Measurements from ENCODE around the gene OR2V1.
"Not testable (repeated sequence)": the region's sequence is repeated elsewhere in the genome, so short reads cannot be mapped to it uniquely, and the experiment has no call there.

The OR2V1 gene, protein sequence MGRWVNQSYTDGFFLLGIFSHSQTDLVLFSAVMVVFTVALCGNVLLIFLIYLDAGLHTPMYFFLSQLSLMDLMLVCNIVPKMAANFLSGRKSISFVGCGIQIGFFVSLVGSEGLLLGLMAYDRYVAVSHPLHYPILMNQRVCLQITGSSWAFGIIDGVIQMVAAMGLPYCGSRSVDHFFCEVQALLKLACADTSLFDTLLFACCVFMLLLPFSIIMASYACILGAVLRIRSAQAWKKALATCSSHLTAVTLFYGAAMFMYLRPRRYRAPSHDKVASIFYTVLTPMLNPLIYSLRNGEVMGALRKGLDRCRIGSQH

DNA sequence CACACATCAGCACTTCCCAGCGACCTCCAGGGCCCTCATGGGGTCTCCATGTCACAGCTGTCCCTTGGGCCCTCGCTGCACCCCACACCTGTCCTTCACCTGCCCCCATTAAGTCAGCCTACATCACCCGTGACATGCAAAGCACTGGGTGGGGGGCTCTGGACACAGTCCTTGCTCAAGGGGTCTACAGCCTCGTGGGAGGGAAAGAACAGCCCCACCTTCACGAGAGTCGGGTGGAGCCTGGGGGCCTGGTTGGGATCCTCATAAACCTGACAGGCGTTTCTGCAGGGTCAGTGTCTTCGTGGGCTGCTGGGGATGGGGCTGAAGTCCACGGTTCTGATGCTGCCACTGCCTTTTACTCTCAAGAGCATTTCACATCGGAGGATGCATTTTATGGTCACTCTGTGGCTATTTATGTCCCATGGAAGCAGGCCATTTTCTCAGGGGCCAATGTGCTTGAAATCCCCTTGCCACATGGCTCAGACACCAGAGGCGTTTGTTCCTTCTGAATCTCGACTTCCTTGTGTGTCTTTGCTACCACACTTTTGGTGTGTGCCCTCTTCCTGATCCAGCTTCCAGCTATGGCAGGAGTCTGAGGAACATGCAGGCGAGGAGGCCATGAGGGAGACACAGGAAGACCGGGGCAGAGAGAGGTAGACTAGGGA lies at the start of gene OR2V1:
Gene OR2V1, minus strand, starts transcription at position 338 of the 665 bp plus-strand sequence. CDS start 5,865 bp downstream, outside the sequence.
- DNase-seq (ENCODE audit: low read depth, low spot score), result no peak
- TF ChIP-seq EZH2 (IDR thresholded peaks at IDR 0.05) (no peak), POLR2AphosphoS5 (IDR thresholded peaks at IDR 0.05; ENCODE audit: borderline replicate concordance, low read depth, low read length) (no peak), FOXP2 (optimal IDR thresholded peaks at IDR 0.05; ENCODE audit: control extremely low read depth, extremely low read length, insufficient read depth) (no peak)
- H3K36me3 ChIP-seq (ENCODE audit: insufficient read depth, low read length), result no peaks in the 10 kb centered on the region
- no peak within 1 kb of the TSS for H3K27ac ChIP-seq
- no peak within 1 kb of the TSS for H3K9ac ChIP-seq (ENCODE audit: insufficient read length)
- H3K9me3 ChIP-seq (ENCODE audit: low read depth, low read length), result no peaks in the 10 kb centered on the region
- H3K4me3 ChIP-seq, result no peak within 1 kb of the TSS

DNA sequence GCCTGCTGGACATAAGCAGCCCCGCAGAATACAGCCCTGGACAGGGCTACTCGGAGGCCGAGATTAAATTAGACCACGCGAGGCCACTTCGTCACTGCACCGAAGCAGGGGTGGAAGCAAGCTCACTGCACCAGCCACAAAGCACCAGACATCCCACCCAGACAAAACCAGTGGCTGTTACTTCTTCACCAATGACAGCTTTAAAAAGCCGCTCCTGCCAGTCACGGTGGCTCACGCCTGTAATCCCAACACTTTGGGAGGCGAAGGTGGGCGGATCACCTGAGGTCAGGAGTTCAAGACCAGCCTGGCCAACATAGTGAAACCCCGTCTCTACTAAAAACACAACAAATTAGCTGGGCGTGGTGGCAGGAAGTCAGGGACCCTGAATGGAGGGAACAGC lies 46.6 kb upstream of the OR2V1 start:
- H3K27ac ChIP-seq; H3K4me3 ChIP-seq; H3K9me3 ChIP-seq (ENCODE audit: low read depth, low read length); DNase-seq (ENCODE audit: low read depth, low spot score); H3K36me3 ChIP-seq (ENCODE audit: insufficient read depth, low read length); H3K9ac ChIP-seq (ENCODE audit: insufficient read length): not testable (repeated sequence)

DNA sequence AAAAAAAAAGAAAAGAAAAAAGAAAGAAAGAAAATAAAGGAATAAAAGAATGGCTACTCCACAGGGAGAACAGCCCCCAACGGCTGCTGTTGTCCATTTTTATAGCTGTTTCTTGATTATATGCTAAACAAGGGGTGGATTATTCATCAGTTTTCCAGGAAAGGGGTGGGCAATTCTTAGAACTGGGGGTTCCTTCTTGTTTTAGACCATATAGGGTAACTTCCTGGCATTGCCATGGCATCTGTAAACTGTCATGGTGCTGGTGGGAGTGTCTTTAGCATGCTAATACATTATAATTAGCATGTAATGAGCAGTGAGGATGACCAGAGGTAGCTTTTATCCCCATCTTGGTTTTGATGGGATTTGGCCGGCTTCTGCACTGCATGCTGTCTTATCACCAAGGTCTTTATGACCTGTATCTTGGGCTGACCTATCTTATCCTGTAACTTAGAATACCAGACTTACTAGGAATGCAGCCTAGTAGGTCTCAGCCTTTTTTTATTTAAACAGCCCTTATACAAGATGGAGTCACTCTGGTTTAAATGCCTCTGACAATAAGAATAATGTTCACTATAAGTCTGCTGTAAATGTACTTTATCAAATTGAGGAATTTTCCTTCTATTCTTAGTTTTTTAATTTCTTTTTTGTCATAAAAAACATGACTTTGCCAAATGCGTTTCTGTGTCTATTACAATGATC lies 45.4 kb upstream of the OR2V1 start:
- no peak overlapping the region for H3K4me3 ChIP-seq
- H3K9ac ChIP-seq (ENCODE audit: insufficient read length), result no peak overlapping the region
- no peaks in the 10 kb centered on the region for H3K36me3 ChIP-seq (ENCODE audit: insufficient read depth, low read length)
- DNase-seq (ENCODE audit: low read depth, low spot score), result no peak
- H3K27ac ChIP-seq, result no peak overlapping the region
- no peaks in the 10 kb centered on the region for H3K9me3 ChIP-seq (ENCODE audit: low read depth, low read length)
- TF ChIP-seq POLR2AphosphoS5 (IDR thresholded peaks at IDR 0.05; ENCODE audit: borderline replicate concordance, low read depth, low read length), result no peak
- TF ChIP-seq EZH2 (IDR thresholded peaks at IDR 0.05), result no peak
- no peak for TF ChIP-seq FOXP2 (optimal IDR thresholded peaks at IDR 0.05; ENCODE audit: control extremely low read depth, extremely low read length, insufficient read depth)

DNA sequence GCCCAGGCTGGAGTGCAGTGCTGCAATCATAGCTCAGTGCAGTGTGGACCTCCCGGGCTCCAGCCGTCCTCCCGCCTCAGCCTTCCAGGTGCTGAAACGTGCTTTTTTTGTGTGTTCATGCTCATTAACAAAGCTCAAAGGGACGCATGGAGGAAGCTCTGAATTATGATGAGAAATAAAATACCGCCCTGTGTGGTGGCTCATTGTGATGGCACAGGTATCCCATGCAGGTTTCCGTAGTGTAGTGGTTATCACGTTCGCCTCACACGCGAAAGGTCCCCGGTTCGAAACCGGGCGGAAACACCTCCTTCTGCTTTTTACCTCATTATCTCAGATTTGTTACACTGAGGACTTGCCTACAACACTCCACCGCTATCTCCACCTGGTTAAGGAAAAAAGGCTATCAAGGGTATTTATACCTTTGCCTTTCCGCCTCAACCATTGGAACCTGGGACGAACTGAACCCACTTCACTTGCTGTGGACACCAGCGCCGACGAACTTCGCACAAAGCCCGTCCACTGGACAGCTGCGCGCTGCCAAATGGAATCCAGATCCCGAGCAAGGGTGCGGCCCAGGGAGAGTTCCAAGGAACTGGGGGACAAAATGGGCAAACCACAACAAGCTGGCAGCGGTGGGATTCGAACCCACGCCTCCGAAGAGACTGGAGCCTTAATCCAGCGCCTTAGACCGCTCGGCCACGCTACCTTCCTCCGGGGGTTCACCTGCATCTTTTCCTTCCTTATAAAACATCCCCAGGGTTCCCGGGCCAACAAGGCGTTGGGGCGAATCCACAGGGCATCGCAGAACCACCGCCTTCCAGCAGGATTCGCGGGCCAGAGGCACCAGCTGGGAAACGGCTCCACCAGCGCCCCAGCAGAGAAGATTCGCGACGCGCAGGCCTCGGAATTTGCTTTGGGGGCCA lies 42.7 kb upstream of the OR2V1 start:
- no peak for TF ChIP-seq FOXP2 (optimal IDR thresholded peaks at IDR 0.05; ENCODE audit: control extremely low read depth, extremely low read length, insufficient read depth)
- TF ChIP-seq EZH2 (IDR thresholded peaks at IDR 0.05), result no peak
- no peak for TF ChIP-seq POLR2AphosphoS5 (IDR thresholded peaks at IDR 0.05; ENCODE audit: borderline replicate concordance, low read depth, low read length)
- Histone ChIP-seq H3K27ac (peak overlapping the region; percentile 42; the same call in 1 of the 2 replicates), H3K9ac (ENCODE audit: insufficient read length) (peak overlapping the region; percentile 64), H3K36me3 (ENCODE audit: insufficient read depth, low read length) (no peaks in the 10 kb centered on the region), H3K4me3 (peak overlapping the region; percentile 87), H3K9me3 (ENCODE audit: low read depth, low read length) (no peaks in the 10 kb centered on the region)
- no peak for DNase-seq (ENCODE audit: low read depth, low spot score)

GRCh38 chr5:181173027-181173419 lies 42.1 kb upstream of the OR2V1 start:
- Histone ChIP-seq H3K27ac (peak overlapping the region; percentile 42; the same call in 1 of the 2 replicates), H3K4me3 (peak overlapping the region; percentile 87), H3K9me3 (ENCODE audit: low read depth, low read length) (no peaks in the 10 kb centered on the region), H3K9ac (ENCODE audit: insufficient read length) (peak overlapping the region; percentile 64), H3K36me3 (ENCODE audit: insufficient read depth, low read length) (no peaks in the 10 kb centered on the region)
- no peak for DNase-seq (ENCODE audit: low read depth, low spot score)
- TF ChIP-seq POLR2AphosphoS5 (IDR thresholded peaks at IDR 0.05; ENCODE audit: borderline replicate concordance, low read depth, low read length) (no peak), FOXP2 (optimal IDR thresholded peaks at IDR 0.05; ENCODE audit: control extremely low read depth, extremely low read length, insufficient read depth) (no peak), EZH2 (IDR thresholded peaks at IDR 0.05) (no peak)

GRCh38 chr5:181171782-181172181 lies 40.8 kb upstream of the OR2V1 start:
- no peak overlapping the region for H3K27ac ChIP-seq
- no peak overlapping the region for H3K4me3 ChIP-seq
- TF ChIP-seq FOXP2 (optimal IDR thresholded peaks at IDR 0.05; ENCODE audit: control extremely low read depth, extremely low read length, insufficient read depth) (no peak), EZH2 (IDR thresholded peaks at IDR 0.05) (no peak), POLR2AphosphoS5 (IDR thresholded peaks at IDR 0.05; ENCODE audit: borderline replicate concordance, low read depth, low read length) (no peak)
- DNase-seq (ENCODE audit: low read depth, low spot score), result no peak
- H3K9me3 ChIP-seq (ENCODE audit: low read depth, low read length), result no peaks in the 10 kb centered on the region
- H3K36me3 ChIP-seq (ENCODE audit: insufficient read depth, low read length), result no peaks in the 10 kb centered on the region
- no peak overlapping the region for H3K9ac ChIP-seq (ENCODE audit: insufficient read length)

GRCh38 chr5:181170996-181171395 lies 40.0 kb upstream of the OR2V1 start:
- TF ChIP-seq FOXP2 (optimal IDR thresholded peaks at IDR 0.05; ENCODE audit: control extremely low read depth, extremely low read length, insufficient read depth), result no peak
- TF ChIP-seq POLR2AphosphoS5 (IDR thresholded peaks at IDR 0.05; ENCODE audit: borderline replicate concordance, low read depth, low read length), result no peak
- no peak overlapping the region for H3K9ac ChIP-seq (ENCODE audit: insufficient read length)
- no peak overlapping the region for H3K4me3 ChIP-seq

More at GRCh38 chr5:181170996-181171395, 40.0 kb upstream of the OR2V1 start:
- H3K36me3 ChIP-seq (ENCODE audit: insufficient read depth, low read length), result no peaks in the 10 kb centered on the region
- no peak for DNase-seq (ENCODE audit: low read depth, low spot score)
- no peak overlapping the region for H3K27ac ChIP-seq
- H3K9me3 ChIP-seq (ENCODE audit: low read depth, low read length), result no peaks in the 10 kb centered on the region

Measured in SK-N-MC (cell line).